PFSK-1 (cell line): ENCODE results near the gene PPARA.
A peak's percentile ranks its signal among the peaks of the same experiment; 100 is the strongest.

Experiments
- POLR2AphosphoS5 ChIP-seq: IDR thresholded peaks from 2 replicates; pipeline ENCODE4 v1.6.1; 2012; ENCODE audit warnings: low read depth, mild to moderate bottlenecking, control low read depth, low read length, moderate library complexity
- SIN3A ChIP-seq: IDR thresholded peaks from 2 replicates; pipeline ENCODE4 v1.6.1; 2012; ENCODE audit warnings: mild to moderate bottlenecking, low read length, moderate library complexity, borderline replicate concordance; ENCODE audit not compliant: insufficient read depth
- TF ChIP-seq, protein P1 (sequence below), 2 experiments: IDR thresholded peaks; 2 replicates each; pipeline versions ENCODE4 v1.6.1 to v1.8.0; 2011 to 2012; ENCODE audit warnings: low read depth in 2 of 2, low read length in 2 of 2, control low read depth in 1 of 2, inconsistent platforms in 1 of 2, mild to moderate bottlenecking in 1 of 2, moderate library complexity in 1 of 2; ENCODE audit not compliant: insufficient read depth in 1 of 2

DNA sequence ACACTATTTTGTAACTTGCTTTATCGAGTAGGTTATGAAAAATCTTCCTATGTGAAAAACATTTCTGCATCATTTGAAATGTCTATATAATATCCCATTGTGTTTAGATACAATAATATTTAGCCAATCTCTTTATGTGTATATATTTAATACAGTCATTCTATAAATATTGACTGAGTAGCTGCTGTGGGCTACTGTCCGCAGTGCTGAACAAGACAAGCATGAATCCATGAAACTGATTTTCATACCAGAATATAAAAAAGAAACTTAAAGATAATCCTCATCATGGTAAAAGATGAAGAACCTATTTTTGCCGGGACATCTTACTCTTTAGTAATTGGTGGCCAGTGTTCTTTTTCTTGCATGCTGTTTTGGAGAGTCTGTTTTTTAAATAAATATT is 3.6 kb downstream of the PPARA start:
- TF ChIP-seq POLR2AphosphoS5 (no peak), SIN3A (no peak)
- TF ChIP-seq, protein P1, sequence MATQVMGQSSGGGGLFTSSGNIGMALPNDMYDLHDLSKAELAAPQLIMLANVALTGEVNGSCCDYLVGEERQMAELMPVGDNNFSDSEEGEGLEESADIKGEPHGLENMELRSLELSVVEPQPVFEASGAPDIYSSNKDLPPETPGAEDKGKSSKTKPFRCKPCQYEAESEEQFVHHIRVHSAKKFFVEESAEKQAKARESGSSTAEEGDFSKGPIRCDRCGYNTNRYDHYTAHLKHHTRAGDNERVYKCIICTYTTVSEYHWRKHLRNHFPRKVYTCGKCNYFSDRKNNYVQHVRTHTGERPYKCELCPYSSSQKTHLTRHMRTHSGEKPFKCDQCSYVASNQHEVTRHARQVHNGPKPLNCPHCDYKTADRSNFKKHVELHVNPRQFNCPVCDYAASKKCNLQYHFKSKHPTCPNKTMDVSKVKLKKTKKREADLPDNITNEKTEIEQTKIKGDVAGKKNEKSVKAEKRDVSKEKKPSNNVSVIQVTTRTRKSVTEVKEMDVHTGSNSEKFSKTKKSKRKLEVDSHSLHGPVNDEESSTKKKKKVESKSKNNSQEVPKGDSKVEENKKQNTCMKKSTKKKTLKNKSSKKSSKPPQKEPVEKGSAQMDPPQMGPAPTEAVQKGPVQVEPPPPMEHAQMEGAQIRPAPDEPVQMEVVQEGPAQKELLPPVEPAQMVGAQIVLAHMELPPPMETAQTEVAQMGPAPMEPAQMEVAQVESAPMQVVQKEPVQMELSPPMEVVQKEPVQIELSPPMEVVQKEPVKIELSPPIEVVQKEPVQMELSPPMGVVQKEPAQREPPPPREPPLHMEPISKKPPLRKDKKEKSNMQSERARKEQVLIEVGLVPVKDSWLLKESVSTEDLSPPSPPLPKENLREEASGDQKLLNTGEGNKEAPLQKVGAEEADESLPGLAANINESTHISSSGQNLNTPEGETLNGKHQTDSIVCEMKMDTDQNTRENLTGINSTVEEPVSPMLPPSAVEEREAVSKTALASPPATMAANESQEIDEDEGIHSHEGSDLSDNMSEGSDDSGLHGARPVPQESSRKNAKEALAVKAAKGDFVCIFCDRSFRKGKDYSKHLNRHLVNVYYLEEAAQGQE (IDR thresholded peaks at IDR 0.05; ENCODE audit: insufficient read depth in 1 of 2, low read depth in 2 of 2, low read length in 2 of 2): peak in 1 of 2 experiments; percentile 73; a peak in 2 of 4 replicates
